ENCODE data around the gene ALKBH3.

ALKBH3 gene

DNA sequence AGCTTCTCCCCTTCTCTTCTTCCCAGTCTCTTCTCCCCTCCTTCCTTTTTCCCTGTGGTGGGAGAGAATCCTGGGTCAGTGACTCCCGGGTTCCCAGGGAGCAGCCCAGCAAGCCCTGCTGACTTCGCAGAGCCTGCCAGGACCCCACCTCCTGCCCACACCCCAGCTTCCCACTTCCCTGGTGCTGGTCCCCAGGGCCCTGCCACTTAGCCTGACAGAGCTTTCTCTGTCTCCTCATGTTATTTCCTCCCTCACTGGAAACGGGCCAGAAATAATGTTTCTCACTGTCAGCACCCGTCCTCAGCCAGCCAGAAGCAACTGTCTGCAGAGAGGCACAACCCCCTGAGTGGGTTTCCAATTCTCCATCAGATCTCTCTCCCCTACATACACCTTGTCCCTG is 88.9 kb downstream of the ALKBH3 start:
- no peak overlapping the region for H3K4me3 ChIP-seq (ENCODE audit: low read depth, low read length)
- no peaks in the 10 kb centered on the region for H3K27me3 ChIP-seq (ENCODE audit: control insufficient read depth, insufficient read depth, low read length)
- no peaks in the 10 kb centered on the region for H3K4me1 ChIP-seq (ENCODE audit: control insufficient read depth, insufficient read depth, low read length)
- no peaks in the 10 kb centered on the region for H3K36me3 ChIP-seq (ENCODE audit: control insufficient read depth, insufficient read depth, low read length)
- H3K27ac ChIP-seq (ENCODE audit: low read depth, low read length), result no peak overlapping the region
- no peak overlapping the region for H3K9ac ChIP-seq (ENCODE audit: low read depth, low read length)
- H3K9me3 ChIP-seq (ENCODE audit: control insufficient read depth, insufficient read depth, low read length), result 0 out of 2 replicates have a peak, but pooled peaks cover under 1% of the 10 kb centered on the region

Measured in HUES48 (cell line).